ENCODE results near the gene FDX2. TPM values are rescaled to one million over a fixed set of nuclear protein-coding genes. Genes with fewer than 3 reads are reported as not detected.

Gene FDX2
- total RNA-seq, 2 experiments from 2014 or later, result 18.3 to 19.6 TPM

DNA sequence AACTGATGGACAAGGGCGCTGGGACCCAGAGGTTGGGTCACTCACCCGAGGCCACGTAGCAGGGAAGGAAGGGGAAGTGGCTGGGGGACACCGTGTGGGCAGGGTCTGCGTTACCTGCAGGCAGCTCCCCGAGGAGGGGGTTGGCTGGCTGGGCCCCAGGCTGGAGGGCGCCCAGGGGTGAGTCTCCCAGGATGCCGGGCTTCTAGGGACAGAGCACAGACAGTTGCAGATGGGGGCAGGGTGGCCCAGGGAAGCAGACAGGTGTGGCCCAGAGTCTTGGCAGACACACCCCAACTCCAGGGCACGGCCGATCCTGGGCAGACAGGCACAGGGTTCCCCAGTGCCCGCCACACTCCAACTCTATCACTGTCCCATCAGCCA, 5.6 kb upstream of the FDX2 start:
- H3K27ac Mint-ChIP-seq, result no peak overlapping the region
- no peaks in the 10 kb centered on the region for H3K4me1 Mint-ChIP-seq
- H3K27me3 Mint-ChIP-seq, result no peaks in the 10 kb centered on the region
- no peak for DNase-seq
- no peaks in the 10 kb centered on the region for H3K9me3 Mint-ChIP-seq
- H3K4me3 Mint-ChIP-seq, result no peak overlapping the region
- H3K36me3 Mint-ChIP-seq, result peaks cover 6% of the 10 kb centered on the region

DNA sequence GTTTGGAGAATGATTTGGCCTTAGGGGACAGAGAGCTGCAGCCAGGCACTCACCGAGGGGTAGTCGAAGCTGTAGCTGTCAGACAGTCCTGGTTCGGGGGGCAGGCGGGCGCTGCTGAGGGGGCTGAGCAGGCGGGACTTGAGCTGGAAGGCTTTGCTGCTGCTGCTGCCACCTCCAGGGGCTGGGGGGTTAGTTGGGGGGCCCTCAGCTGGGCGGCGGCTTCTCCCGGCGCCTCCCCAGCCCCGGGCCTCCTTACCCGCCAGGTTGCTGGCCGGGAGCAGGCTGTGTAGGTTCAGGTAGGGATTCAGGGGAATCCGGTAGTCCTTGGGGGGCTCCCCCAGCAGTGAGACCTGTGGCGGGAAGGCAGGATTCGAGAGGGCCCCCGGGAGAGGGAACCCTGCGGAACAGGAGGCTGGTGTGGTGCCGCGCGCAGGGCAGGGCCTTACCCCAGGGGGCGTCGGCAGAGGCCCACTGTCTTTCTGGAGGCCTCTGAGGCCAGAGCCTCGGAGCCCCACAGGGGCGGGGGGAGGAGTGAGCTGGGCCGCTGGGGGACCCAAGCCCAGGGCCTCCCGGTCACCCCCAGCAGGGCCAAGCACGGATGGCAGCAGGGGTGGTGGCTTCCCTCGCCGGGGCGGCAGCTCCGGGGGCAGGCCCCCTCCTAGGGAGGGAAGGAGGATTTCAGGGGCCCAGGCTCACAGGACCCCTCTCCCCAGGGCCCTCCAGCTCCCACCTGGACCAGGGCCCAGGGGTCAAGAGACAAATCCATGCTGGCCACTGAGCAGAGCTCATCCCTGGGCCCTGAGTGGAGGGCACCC, 5.0 kb upstream of the FDX2 start:
- Mint-ChIP-seq H3K36me3 (peaks cover 12% of the 10 kb centered on the region), H3K9me3 (no peaks in the 10 kb centered on the region), H3K27me3 (no peaks in the 10 kb centered on the region), H3K4me1 (peaks cover 6% of the 10 kb centered on the region), H3K4me3 (no peak overlapping the region), H3K27ac (no peak overlapping the region)
- no peak for DNase-seq

DNA sequence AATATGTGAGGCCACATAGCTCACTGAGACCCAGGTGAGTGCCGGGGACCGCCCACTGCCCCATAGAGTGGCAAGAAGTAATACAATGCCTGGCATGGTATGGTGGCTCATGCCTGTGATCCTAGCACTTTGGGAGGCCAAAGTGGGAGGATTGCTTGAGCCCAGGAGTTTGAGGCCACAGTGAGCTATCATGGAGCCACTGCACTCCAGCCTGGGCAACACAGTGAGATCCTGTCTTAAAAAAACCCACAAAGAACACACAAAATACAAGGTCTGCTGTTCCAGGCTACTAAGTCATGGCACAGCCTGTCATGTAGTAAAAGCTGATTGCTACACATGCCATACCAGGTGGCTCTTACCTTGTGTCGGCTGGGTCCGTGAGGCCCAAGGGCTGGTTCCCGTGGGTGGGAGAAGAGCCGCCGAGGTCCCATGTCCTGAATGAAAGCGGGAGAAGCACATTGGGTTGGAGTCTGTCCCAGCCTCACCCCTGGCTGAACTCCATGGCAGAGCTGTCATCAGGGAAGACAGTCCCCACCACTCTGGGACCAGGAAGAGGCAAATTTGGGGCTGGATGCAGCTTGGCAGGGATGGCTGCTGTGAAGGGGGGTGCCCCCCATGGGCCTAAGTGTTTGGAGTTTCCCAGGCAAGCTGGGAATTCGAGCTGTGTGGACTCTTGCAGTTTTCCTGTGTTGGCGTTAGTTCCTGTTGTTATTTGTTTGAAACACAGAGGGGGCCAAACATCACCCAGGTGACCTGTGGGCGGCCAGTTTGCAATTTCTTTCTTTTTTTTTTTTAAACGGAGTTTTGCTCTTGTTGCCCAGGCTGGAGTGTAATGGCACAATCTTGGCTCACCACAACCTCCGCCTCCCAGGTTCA, 3.2 kb upstream of the FDX2 start:
- H3K36me3 Mint-ChIP-seq, result peaks cover 16% of the 10 kb centered on the region
- no peak for DNase-seq
- H3K27me3 Mint-ChIP-seq, result no peaks in the 10 kb centered on the region
- H3K27ac Mint-ChIP-seq, result no peak overlapping the region
- no peaks in the 10 kb centered on the region for H3K9me3 Mint-ChIP-seq
- no peak overlapping the region for H3K4me3 Mint-ChIP-seq
- H3K4me1 Mint-ChIP-seq, result peaks cover 16% of the 10 kb centered on the region

DNA sequence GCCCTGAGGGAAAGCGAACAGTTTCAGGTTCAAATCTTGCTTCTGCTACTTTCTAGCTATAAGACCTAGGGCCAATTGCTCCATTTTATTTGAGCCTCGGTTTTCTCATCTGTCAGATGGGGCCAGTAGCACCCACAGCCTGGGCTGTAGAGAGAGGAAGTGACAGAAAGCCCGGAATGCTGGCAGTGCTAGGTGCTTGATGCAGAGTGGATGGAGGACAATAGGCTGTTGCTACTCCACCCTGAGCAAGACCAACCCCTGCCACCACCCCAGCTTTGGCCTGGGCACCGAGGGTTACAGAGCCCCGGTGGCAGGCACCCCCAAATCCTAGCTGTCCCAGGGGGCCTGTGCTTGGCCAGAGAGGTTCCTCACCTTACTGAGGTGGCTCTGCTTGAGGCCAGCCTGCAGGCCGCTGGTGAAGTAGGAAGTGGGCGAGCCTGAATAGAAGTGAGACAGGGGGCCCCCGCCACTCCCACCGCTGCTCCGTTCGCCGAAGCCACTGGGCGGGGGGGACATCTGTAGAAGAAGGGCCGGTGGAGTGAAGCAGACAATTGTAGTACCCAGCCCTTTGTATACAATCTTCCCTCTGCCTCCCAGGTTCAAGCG, 2.1 kb upstream of the FDX2 start:
- H3K4me3 Mint-ChIP-seq, result no peak overlapping the region
- H3K9me3 Mint-ChIP-seq, result no peaks in the 10 kb centered on the region
- no peaks in the 10 kb centered on the region for H3K27me3 Mint-ChIP-seq
- peaks cover 18% of the 10 kb centered on the region for H3K36me3 Mint-ChIP-seq
- H3K4me1 Mint-ChIP-seq, result peaks cover 16% of the 10 kb centered on the region
- H3K27ac Mint-ChIP-seq, result no peak overlapping the region
- no peak for DNase-seq

DNA sequence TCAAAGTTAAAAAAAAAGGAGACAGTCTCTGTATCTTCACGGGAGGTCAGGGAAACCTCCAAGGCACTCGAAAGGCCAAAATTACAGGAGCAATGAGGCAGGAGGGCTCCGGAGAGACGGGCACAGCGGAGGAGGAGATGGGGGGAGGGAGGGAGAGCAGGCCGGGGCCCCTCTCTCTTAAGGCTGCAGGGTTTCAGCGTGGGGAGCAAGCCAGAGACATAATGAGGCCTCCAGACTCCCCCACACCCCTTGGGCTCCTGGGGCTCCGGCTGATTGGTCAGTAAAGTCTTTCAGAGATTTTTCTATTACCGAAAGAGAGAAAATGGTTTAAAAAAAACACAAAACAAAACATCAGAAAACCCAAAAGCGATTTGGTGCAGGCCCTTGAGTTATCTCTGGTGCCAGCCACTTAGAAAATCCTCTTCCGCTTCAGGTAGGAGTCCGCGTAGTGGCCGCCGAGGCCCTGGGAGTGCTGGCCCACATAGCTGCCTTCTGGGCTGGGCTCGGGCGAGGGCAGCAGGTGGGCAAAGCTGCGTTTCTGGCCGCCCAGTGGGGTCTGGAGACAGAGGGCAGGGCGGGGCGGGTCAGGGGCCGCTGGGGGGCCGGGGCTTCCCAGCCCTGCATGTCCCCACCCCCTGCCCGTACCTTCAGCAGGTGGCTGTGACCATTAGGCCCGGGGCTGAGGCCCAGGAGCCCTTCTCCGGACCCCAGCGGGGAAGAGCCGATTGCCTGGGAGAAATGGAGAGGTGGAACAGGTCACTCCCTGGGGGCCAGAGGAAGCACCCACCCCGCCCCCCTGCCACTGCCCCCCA, 1.4 kb upstream of the FDX2 start:
- H3K36me3 Mint-ChIP-seq, result peaks cover 18% of the 10 kb centered on the region
- DNase-seq, result no peak
- no peaks in the 10 kb centered on the region for H3K27me3 Mint-ChIP-seq
- H3K4me1 Mint-ChIP-seq, result peaks cover 16% of the 10 kb centered on the region
- H3K27ac Mint-ChIP-seq, result peak overlapping the region; percentile 72
- no peak overlapping the region for H3K4me3 Mint-ChIP-seq
- no peaks in the 10 kb centered on the region for H3K9me3 Mint-ChIP-seq

DNA sequence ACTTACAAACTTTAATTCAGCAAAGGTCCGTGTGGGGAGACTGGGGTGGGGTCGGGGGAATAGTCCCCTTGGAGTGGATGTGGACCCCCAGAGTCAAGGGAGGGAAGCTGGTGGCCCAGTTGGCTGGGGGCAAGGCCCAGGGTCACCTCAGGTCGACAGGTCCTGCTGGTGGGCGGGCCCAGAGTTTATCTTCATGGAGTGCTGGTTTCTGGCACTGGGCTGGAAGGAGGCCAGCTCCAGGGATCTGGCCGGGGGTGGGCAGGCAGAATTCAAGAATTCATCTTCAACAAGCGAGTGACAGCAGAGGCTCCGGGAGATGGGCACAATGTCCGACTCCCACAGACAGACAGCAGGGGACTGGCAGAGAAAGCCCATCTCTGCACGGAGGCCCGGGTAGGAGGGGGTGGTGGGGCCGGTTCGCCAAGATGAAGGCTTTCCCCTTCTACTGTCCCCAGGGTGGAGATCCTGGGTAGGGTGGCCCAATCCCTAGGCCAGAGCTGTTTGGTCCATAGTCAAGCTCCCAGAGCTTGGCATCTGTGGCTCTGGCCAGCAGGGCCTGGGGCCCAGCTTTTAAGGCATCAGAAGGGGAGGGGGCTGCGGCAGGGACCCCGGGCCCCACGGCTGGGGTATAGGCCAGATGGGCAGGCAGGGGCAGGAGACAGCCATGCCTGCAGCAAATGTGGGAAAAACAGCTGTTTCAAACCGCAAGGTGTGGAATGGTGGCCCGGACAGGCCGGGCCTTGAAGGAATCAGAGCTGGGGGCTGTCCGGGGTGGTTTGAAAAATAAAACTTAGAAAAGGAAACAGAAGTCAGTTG, 622 bp upstream of the FDX2 start:
- H3K36me3 Mint-ChIP-seq, result peaks cover 18% of the 10 kb centered on the region
- no peaks in the 10 kb centered on the region for H3K9me3 Mint-ChIP-seq
- DNase-seq, result no peak
- H3K27me3 Mint-ChIP-seq, result no peaks in the 10 kb centered on the region
- peak overlapping the region; percentile 82 for H3K27ac Mint-ChIP-seq
- peaks cover 16% of the 10 kb centered on the region for H3K4me1 Mint-ChIP-seq
- H3K4me3 Mint-ChIP-seq, result peak overlapping the region; percentile 87

DNA sequence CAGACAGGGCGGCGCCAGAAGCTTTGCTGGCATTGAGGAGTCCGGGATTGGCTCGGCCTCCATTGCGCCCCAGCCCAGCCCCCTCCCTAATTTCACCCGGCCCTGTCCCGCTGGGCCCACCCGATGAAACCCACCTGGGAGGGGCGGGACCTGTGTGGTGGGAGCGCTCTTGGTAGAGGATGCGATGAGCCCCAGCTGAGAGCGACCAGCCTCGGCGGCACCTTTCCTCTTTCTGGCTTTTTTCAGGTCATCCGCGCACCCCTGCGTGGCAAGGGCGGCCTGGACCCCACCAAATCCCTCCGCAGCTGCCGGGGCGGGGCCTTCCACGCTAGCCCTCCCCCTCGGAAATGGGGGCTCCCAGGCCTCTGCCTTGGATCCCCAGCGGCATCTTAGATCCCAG, 6.4 kb downstream of the FDX2 start, which contains the start of gene ZGLP1:
Gene ZGLP1 (minus strand): TSS at position 393 of the 400 bp plus-strand sequence.
- H3K27me3 Mint-ChIP-seq, result no peaks in the 10 kb centered on the region
- H3K4me3 Mint-ChIP-seq, result no peak within 1 kb of the TSS
- no peak for DNase-seq
- peaks cover 9% of the 10 kb centered on the region for H3K36me3 Mint-ChIP-seq
- no peak within 1 kb of the TSS for H3K27ac Mint-ChIP-seq
- H3K4me1 Mint-ChIP-seq, result peaks cover 2% of the 10 kb centered on the region
- H3K9me3 Mint-ChIP-seq, result no peaks in the 10 kb centered on the region

DNA sequence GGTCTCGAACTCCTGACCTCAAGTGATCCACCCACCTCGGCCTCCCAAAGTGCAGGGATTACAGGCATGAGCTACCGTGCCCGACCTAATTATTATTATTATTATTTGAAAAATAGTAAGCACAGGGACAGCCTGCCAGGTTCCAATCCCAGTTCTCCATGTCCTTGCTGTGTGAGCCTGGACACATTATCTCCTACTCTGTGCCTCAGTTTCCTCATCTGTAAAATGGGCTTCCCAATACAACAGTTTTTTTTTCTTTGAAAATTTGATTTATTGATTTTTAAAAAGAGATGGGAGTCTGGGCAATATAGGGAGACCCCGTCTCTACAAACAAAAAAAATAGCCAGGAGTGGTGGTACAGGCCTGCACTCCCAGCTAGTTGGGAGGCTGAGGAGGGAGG, 9.5 kb downstream of the FDX2 start:
- peaks cover 6% of the 10 kb centered on the region for H3K36me3 Mint-ChIP-seq
- no peak overlapping the region for H3K27ac Mint-ChIP-seq
- no peaks in the 10 kb centered on the region for H3K9me3 Mint-ChIP-seq
- no peaks in the 10 kb centered on the region for H3K4me1 Mint-ChIP-seq
- H3K4me3 Mint-ChIP-seq, result no peak overlapping the region
- no peaks in the 10 kb centered on the region for H3K27me3 Mint-ChIP-seq
- DNase-seq, result no peak

DNA sequence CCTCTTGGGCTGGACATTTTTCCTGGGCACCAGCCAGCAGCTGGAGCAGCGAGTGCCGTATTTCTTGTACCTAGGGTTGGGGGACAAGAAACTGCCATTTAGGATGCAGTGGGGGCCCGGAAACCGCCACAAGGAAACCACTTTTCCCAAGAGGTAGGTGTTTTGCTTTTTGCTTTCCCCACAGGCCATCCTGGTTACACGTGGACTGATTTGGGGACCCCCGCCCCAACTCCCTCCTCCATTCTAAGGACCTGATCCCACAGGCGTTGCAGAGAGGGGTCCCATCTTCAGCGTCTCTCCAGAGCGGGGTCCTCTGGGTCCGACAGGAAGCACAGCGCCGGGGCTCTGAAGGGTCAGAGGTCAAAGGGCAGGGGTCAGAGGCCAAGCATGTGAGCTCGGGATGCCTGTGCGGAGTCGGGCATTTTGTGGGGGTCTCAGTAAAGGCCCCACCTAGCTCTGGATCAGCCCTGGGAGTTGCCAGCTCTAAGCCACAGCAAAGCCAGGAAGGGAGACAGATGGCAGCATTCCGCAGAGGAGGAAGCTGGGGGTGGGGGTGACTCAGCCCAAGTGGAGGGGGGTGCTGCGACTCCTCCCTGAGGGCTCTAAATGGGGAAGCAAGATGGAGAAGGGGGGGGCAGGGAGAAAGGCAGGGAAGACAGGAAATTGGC, 10.5 kb downstream of the FDX2 start:
- peaks cover 6% of the 10 kb centered on the region for H3K36me3 Mint-ChIP-seq
- no peaks in the 10 kb centered on the region for H3K9me3 Mint-ChIP-seq
- no peak overlapping the region for H3K4me3 Mint-ChIP-seq
- DNase-seq, result no peak
- no peaks in the 10 kb centered on the region for H3K4me1 Mint-ChIP-seq
- no peak overlapping the region for H3K27ac Mint-ChIP-seq
- H3K27me3 Mint-ChIP-seq, result no peaks in the 10 kb centered on the region

DNA sequence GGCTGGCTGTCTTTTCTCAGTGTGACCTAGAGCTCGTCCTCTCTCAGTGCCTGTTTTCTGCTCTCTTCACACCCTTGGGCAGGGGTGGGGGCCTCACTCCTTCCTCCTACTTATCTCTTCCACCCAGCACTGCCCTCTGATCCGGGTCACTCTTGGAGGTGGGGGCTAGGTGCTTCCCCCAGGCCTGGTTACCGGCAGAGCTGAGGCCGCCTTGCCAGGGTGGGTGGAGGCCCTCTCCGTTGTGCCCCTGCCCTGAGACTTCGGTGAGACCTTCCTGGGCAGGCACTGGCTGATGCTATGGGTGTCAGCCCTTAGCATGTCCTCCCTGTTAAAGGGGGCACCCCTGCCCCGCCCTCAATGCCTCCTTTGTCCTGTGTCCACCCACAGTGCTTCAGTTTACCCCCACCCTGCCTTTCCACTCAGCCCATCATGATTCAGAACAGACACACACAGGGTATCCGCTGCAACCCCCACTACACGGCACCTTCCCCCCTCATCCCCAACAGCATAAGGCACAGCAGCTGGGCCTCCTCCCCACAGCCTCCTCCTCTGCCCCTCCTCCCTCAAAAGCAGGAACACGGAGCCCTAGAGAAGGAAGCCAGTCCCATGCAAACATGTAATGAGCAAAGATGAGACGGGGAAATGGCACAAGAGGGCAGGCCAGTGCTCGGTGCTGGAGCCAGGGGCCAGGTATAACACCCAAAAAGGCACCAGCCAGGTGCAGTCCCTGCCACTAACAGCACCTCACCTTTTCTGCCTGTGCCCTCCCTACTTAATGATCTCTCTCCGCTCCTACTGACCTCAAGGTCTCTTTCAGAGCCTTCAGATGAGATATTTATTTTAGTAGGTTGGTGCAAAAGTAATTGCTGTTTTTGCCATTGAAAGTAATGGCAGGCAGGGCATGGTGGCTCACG, 16.0 kb downstream of the FDX2 start:
- Mint-ChIP-seq H3K27ac (no peak overlapping the region), H3K4me3 (no peak overlapping the region), H3K27me3 (peaks cover 25% of the 10 kb centered on the region), H3K9me3 (no peaks in the 10 kb centered on the region), H3K36me3 (peaks cover 2% of the 10 kb centered on the region), H3K4me1 (peaks cover 5% of the 10 kb centered on the region)
- no peak for DNase-seq

DNA sequence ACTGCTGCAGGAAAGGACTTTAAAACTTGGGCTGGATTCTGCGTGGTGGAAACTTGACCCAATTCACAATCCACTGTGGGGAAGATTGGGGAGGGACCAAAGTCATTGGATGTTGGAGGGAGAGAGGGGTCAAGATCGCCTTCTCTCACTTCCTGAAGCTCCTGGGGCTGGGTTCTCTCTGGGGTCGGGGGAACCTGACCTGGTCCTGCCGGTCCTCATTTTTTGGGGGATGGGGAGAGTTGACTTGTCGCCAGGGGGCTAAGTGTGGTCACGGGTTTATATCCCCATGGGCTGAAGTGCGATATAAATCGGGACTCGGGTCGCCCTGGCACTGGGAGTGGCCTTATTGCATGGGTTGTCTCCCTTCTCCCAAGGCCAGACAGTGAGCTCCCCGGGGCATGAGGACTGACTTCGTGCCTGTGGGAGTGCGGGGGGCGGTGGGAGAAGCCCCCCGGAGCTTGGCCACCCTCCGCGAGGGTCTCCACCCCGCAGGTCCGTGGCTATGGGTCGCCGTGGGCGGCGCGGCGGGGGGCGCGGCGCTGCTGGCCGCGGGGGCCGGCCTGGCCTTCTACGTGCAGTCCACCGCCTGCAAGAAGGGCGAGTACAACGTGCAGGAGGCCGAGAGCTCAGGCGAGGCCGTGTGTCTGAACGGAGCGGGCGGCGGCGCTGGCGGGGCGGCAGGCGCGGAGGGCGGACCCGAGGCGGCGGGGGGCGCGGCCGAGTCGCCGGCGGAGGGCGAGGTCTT, 19.8 kb downstream of the FDX2 start:
- Mint-ChIP-seq H3K4me1 (peaks cover 25% of the 10 kb centered on the region), H3K4me3 (peak overlapping the region; percentile 64), H3K27me3 (peaks cover 63% of the 10 kb centered on the region), H3K27ac (peak overlapping the region; percentile 8), H3K9me3 (no peaks in the 10 kb centered on the region), H3K36me3 (peaks cover 2% of the 10 kb centered on the region)
- DNase-seq, result no peak

DNA sequence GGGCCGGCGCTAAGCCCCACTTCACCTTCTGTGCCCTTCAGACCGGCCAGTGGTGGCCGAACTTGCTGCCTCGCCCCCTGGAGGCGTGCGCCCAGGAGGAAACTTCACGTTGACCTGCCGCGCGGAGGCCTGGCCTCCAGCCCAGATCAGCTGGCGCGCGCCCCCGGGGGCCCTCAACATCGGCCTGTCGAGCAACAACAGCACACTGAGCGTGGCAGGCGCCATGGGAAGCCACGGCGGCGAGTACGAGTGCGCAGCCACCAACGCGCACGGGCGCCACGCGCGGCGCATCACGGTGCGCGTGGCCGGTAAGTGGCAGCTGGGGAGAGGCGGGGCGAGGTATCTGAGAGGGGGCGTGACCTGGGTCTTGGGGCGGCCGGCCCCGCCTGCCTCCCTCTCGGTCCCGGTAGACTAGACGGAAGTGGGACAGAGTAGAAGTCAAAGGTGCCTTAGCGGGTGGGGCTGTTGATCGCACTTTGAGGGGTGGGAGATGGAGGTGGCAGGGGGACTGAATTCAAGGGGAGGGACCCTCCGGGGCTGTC, 20.4 kb downstream of the FDX2 start:
- peaks cover 69% of the 10 kb centered on the region for H3K27me3 Mint-ChIP-seq
- peaks cover 2% of the 10 kb centered on the region for H3K36me3 Mint-ChIP-seq
- peak; percentile 46 for DNase-seq
- no peaks in the 10 kb centered on the region for H3K9me3 Mint-ChIP-seq
- H3K4me3 Mint-ChIP-seq, result peak overlapping the region; percentile 64
- H3K4me1 Mint-ChIP-seq, result peaks cover 29% of the 10 kb centered on the region
- H3K27ac Mint-ChIP-seq, result peak overlapping the region; percentile 8
